Measurements from ENCODE around the gene POLR1B. TPM values are rescaled to one million over a fixed set of nuclear protein-coding genes. Genes with fewer than 3 reads are reported as not detected.
"Not testable (repeated sequence)": the region's sequence is repeated elsewhere in the genome, so short reads cannot be mapped to it uniquely, and the experiment has no call there.

The POLR1B gene
- total RNA-seq, 3 donors from 2014 or later: 10.1 to 18.3 (median 18.1) TPM

DNA sequence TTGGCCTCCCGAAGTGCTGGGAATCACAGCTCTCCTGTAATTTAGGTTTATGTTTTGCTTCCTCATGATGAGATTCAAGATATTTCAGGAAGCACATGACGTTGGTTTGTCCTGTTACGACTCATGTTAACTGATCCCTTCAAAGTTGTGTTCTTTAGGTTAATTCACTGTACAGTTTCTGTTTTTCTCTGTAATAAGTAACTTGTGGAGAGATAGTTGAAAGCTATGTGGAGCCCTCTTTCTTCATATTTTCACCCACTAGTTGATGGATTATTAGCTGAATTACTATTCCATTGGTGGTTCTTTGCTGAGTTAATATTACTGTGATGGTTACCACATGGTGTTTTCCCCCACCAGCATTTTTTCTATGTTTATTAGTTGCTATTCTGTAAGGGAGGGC is 23.8 kb downstream of the POLR1B start:
- peaks cover 4% of the 10 kb centered on the region for H3K36me3 ChIP-seq (ENCODE audit: low read depth)
- H3K4me3 ChIP-seq: no peak overlapping the region
- no peaks in the 10 kb centered on the region for H3K9me3 ChIP-seq
- ATAC-seq (no peak), DNase-seq (no peak)
- intact Hi-C loops (cut with DNase I, micrococcal nuclease): no loop called here
- no peaks in the 10 kb centered on the region for H3K4me1 ChIP-seq (ENCODE audit: low read depth)
- TF ChIP-seq, protein P1, sequence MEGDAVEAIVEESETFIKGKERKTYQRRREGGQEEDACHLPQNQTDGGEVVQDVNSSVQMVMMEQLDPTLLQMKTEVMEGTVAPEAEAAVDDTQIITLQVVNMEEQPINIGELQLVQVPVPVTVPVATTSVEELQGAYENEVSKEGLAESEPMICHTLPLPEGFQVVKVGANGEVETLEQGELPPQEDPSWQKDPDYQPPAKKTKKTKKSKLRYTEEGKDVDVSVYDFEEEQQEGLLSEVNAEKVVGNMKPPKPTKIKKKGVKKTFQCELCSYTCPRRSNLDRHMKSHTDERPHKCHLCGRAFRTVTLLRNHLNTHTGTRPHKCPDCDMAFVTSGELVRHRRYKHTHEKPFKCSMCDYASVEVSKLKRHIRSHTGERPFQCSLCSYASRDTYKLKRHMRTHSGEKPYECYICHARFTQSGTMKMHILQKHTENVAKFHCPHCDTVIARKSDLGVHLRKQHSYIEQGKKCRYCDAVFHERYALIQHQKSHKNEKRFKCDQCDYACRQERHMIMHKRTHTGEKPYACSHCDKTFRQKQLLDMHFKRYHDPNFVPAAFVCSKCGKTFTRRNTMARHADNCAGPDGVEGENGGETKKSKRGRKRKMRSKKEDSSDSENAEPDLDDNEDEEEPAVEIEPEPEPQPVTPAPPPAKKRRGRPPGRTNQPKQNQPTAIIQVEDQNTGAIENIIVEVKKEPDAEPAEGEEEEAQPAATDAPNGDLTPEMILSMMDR (IDR thresholded peaks at IDR 0.05): no peak

DNA sequence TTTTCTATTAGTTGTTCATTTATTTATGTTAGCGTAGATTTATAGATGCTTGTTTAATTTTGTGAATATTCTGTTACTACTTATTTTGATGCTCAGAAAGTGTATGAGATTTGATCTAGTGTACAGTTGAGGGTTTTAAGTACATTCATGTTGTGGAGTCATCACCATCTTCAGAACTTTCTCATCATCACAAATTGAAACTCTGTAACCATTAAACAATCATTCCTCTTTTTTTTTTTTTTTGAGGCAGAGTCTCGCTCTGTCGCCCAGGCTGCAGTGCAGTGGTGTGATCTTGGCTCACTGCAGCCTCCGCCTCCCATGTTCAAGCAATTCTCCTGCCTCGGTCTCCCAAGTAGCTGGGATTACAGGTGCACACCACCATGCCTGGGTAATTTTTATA is 24.2 kb downstream of the POLR1B start:
- H3K9me3 ChIP-seq; H3K36me3 ChIP-seq (ENCODE audit: low read depth); ATAC-seq; H3K4me3 ChIP-seq; DNase-seq; intact Hi-C loops (cut with DNase I, micrococcal nuclease); H3K4me1 ChIP-seq (ENCODE audit: low read depth): not testable (repeated sequence)

DNA sequence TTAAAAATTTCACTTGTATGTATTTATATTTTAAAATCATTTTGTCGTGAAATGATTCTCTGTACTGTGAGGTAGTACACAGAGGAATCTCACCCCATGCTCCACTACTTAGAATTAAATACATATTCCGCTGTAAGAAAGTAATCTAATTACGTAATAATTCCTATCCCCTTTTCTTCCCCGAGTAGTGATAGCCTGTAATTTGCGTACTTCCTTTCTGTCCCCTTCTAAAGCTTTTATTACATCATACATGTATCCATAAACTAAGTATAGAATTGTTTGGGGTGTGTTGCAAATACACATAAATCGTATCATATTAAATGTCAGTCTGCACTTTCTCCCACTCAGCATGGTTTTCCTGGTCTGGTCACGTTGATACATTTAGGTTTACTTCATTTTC is 29.7 kb downstream of the POLR1B start:
- ATAC-seq (no peak), DNase-seq (no peak)
- no peaks in the 10 kb centered on the region for H3K4me1 ChIP-seq (ENCODE audit: low read depth)
- TF ChIP-seq, protein P1 (IDR thresholded peaks at IDR 0.05): no peak
- peaks cover 8% of the 10 kb centered on the region for H3K36me3 ChIP-seq (ENCODE audit: low read depth)
- no peak overlapping the region for H3K4me3 ChIP-seq
- intact Hi-C loops (cut with DNase I, micrococcal nuclease): no loop called here
- H3K9me3 ChIP-seq: no peaks in the 10 kb centered on the region

DNA sequence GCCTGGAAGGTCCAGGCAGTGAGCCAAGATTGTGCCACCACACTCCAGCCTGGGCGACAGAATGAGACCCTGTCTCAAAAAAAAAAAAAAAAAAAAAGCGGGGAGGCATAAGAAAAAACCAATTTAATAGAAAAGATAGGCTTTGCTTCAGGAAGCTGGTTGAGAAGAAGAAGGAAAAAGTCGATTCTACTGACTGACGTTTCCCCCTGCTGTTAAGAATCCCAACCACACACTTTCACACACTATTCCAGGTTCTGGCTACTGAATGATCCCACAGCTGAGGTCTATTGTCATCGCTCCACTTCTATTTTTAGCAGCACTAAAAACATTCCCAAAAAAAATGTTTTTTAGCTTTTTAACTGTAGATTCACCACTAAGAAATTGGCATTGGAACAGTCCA is 35.5 kb downstream of the POLR1B start:
- intact Hi-C loops (cut with DNase I, micrococcal nuclease): no loop called here
- Histone ChIP-seq H3K9me3 (no peaks in the 10 kb centered on the region), H3K36me3 (ENCODE audit: low read depth) (peaks cover 4% of the 10 kb centered on the region), H3K4me3 (no peak overlapping the region), H3K4me1 (ENCODE audit: low read depth) (no peaks in the 10 kb centered on the region)
- ATAC-seq: no peak
- no peak for DNase-seq
- TF ChIP-seq, protein P1 (IDR thresholded peaks at IDR 0.05): no peak

DNA sequence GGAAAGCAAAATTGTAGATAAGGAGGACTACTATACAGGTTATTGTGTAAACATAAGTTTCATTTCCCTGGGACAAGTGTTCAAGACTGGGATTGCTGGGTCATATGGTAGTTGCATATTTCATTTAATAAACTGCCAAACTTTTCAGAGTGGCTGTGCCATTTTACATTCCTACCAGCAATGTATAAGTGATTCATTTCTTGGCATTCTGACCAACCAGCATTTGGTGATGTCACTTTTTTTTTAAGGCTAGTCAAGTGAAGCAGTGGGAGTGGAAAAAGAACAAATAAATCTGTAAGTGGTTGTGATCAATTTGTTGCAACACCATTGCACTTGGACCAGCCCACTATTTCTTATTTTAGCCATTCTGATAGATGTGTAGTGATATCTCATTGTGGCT is 37.0 kb downstream of the POLR1B start:
- ATAC-seq: no peak
- peaks cover 4% of the 10 kb centered on the region for H3K36me3 ChIP-seq (ENCODE audit: low read depth)
- no peak for DNase-seq
- H3K4me3 ChIP-seq: no peak overlapping the region
- H3K9me3 ChIP-seq: no peaks in the 10 kb centered on the region
- TF ChIP-seq, protein P1 (IDR thresholded peaks at IDR 0.05): no peak
- intact Hi-C loops (cut with DNase I, micrococcal nuclease): no loop called here
- no peaks in the 10 kb centered on the region for H3K4me1 ChIP-seq (ENCODE audit: low read depth)

DNA sequence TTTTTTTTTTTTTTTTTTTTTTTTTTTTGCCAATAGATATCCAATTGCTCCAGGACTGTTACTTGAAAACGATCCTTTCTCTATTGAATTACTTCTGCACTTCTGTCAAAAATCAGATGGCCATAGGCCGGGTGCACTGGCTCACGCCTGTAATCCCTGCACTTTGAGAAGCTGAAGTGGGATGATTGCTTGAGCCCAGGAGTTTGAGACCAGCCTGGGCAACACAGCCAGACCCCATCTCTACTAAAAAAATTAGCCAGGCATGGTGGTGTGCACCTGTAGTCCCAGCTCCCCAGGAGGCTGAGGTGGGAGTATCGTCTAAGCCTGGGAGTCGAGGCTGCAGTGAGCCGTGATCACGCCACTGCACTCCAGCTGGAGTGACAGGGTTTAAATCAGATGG is 37.8 kb downstream of the POLR1B start:
- Histone ChIP-seq H3K9me3 (no peaks in the 10 kb centered on the region), H3K4me1 (ENCODE audit: low read depth) (peaks cover 5% of the 10 kb centered on the region), H3K4me3 (no peak overlapping the region), H3K36me3 (ENCODE audit: low read depth) (peaks cover under 1% of the 10 kb centered on the region)
- TF ChIP-seq, protein P1 (IDR thresholded peaks at IDR 0.05): no peak
- ATAC-seq: no peak
- DNase-seq: no peak
- intact Hi-C loops (cut with DNase I, micrococcal nuclease): no loop called here

All from mucosa of descending colon (tissue), 3 donors.